K562 (cell line): ENCODE data around the gene PFKFB2. TPM values are rescaled to one million over a fixed set of nuclear protein-coding genes. Genes with fewer than 3 reads are reported as not detected.

Experiments used
- BACH1 ChIP-seq: fragments of 200-800 bp; sonication (Bioruptor generic); IDR thresholded peaks from 2 replicates; pipeline ENCODE4 v1.6.1; 2016; ENCODE audit warnings: missing genetic modification characterization, missing compliant biosample characterization
- CEBPB ChIP-seq: fragments of 450-650 bp; IDR thresholded peaks from 2 replicates; pipeline ENCODE4 v1.6.1; 2016; ENCODE audit warnings: missing genetic modification characterization, missing compliant biosample characterization
- CHD1 ChIP-seq: fragments of 200-600 bp; sonication (generic); IDR thresholded peaks from one replicate; pipeline ENCODE4 v1.6.1; 2012; ENCODE audit warnings: mild to moderate bottlenecking, moderate library complexity, low read length, inconsistent platforms
- E2F6 ChIP-seq, 2 experiments: IDR thresholded peaks; 2 replicates each; pipeline ENCODE4 v1.6.1; 2011; ENCODE audit warnings: borderline replicate concordance in 1 of 2, control low read depth in 1 of 2, low read depth in 1 of 2, low read length in 1 of 2, mild to moderate bottlenecking in 1 of 2, mixed read lengths in 1 of 2, moderate library complexity in 1 of 2; ENCODE audit not compliant: insufficient read depth in 1 of 2, insufficient read length in 1 of 2, poor library complexity in 1 of 2, severe bottlenecking in 1 of 2; ENCODE audit errors: extremely low read depth in 1 of 2
- EP300 ChIP-seq: IDR thresholded peaks from 2 replicates; pipeline ENCODE4 v1.6.1; 2012; ENCODE audit warnings: low read length, improper control_type of control experiment
- ERF ChIP-seq: fragments of 450-650 bp; formaldehyde crosslinking; IDR thresholded peaks from 2 replicates; pipeline ENCODE4 v1.4.0; 2020; ENCODE audit warnings: mild to moderate bottlenecking, mixed read lengths
- HEY1 ChIP-seq: fragments of 250-450 bp; sonication (Bioruptor Pico); IDR thresholded peaks from 2 replicates; pipeline ENCODE4 v1.5.0; 2020; ENCODE audit warnings: mild to moderate bottlenecking, moderate library complexity, borderline replicate concordance
- HMBOX1 ChIP-seq: sonication (generic); IDR thresholded peaks from 2 replicates; pipeline ENCODE4 v1.6.1; 2016
- HMG20A ChIP-seq: fragments of 450-650 bp; formaldehyde crosslinking; conservative IDR thresholded peaks from 2 replicates; pipeline ENCODE4 v1.4.0; 2020; ENCODE audit warnings: mild to moderate bottlenecking, mixed read lengths
- HNRNPH1 ChIP-seq: fragments of 200-400 bp; formaldehyde crosslinking; optimal IDR thresholded peaks from 2 replicates; pipeline ENCODE3; 2017; ENCODE audit warnings: low read depth, mild to moderate bottlenecking, low read length, moderate library complexity
- JUNB ChIP-seq: fragments of 450-650 bp; formaldehyde crosslinking; conservative IDR thresholded peaks from 2 replicates; pipeline ENCODE4 v1.4.0; 2020; ENCODE audit warnings: mild to moderate bottlenecking
- LARP7 ChIP-seq: fragments of 450-650 bp; IDR thresholded peaks from 2 replicates; pipeline ENCODE4 v1.6.1; 2016
- MAFF ChIP-seq: IDR thresholded peaks from 2 replicates; pipeline ENCODE4 v1.6.1; 2012; ENCODE audit warnings: low read length, improper control_type of control experiment
- NFE2 ChIP-seq: IDR thresholded peaks from 2 replicates; pipeline ENCODE4 v1.6.1; 2014; ENCODE audit warnings: antibody characterized with exemption, low read depth
- PHB ChIP-seq: fragments of 250-450 bp; sonication (Bioruptor Pico); IDR thresholded peaks from 2 replicates; pipeline ENCODE4 v1.5.0; 2021
- RBM17 ChIP-seq: fragments of 200-400 bp; formaldehyde crosslinking; IDR thresholded peaks from 2 replicates; pipeline ENCODE4 v1.6.1; 2017; ENCODE audit warnings: low read depth, mild to moderate bottlenecking, low read length, borderline replicate concordance
- RUNX1 ChIP-seq: sonication (generic); IDR thresholded peaks from 2 replicates; pipeline ENCODE4 v1.6.1; 2016; ENCODE audit warnings: antibody characterized with exemption, low read depth
- SIN3A ChIP-seq, 2 experiments: fragments of 150-350 bp in 1 of 2; IDR thresholded peaks; 2 replicates each; pipeline ENCODE4 v1.6.1; 2011 to 2016; ENCODE audit warnings: borderline replicate concordance in 2 of 2, low read depth in 2 of 2, low read length in 2 of 2, mild to moderate bottlenecking in 2 of 2, moderate library complexity in 2 of 2; ENCODE audit not compliant: control insufficient read depth in 1 of 2
- SMAD3 ChIP-seq: fragments of 450-650 bp; formaldehyde crosslinking; conservative IDR thresholded peaks from 2 replicates; pipeline ENCODE4 v1.4.0; 2020; ENCODE audit warnings: mild to moderate bottlenecking
- SMARCA5 ChIP-seq: fragments of 450-650 bp; IDR thresholded peaks from 2 replicates; pipeline ENCODE4 v1.6.1; 2016
- TARDBP ChIP-seq: fragments of 450-650 bp; IDR thresholded peaks from 2 replicates; pipeline ENCODE4 v1.6.1; 2016
- TGIF2 ChIP-seq: sonication (generic); formaldehyde crosslinking; IDR thresholded peaks from 2 replicates; pipeline ENCODE4 v1.8.1; 2022; ENCODE audit warnings: mild to moderate bottlenecking, missing genetic modification reagents, moderate library complexity
- XRCC4 ChIP-seq: IDR thresholded peaks from one replicate; pipeline ENCODE4 v1.6.1; 2011; ENCODE audit not compliant: insufficient read depth, insufficient read length; ENCODE audit errors: extremely low read depth
- ZBTB2 ChIP-seq: fragments of 450-650 bp; IDR thresholded peaks from 2 replicates; pipeline ENCODE4 v1.6.1; 2016; ENCODE audit warnings: antibody characterized with exemption
- ZNF134 ChIP-seq: fragments of 250-450 bp; sonication (Bioruptor Pico); conservative IDR thresholded peaks from 2 replicates; pipeline ENCODE4 v1.4.0; 2020
- ZNF436 ChIP-seq: fragments of 250-450, 450-650 bp; sonication (Bioruptor Pico); formaldehyde crosslinking; IDR thresholded peaks from 2 replicates; pipeline ENCODE4 v1.7.0; 2020; ENCODE audit warnings: mild to moderate bottlenecking
- ZNF507 ChIP-seq: conservative IDR thresholded peaks from 2 replicates; pipeline ENCODE4 v1.6.1; 2017; ENCODE audit warnings: missing genetic modification characterization, missing compliant biosample characterization
- ZNF551 ChIP-seq: fragments of 250-450 bp; sonication (Bioruptor Pico); IDR thresholded peaks from 2 replicates; pipeline ENCODE4 v1.5.0; 2021; ENCODE audit warnings: mild to moderate bottlenecking, moderate library complexity
- polyA plus RNA-seq, 8 experiments: library from polyadenylated mRNA; depleted of rRNA in 4 of 8; stranded (reverse) in 5 of 8; unstranded in 3 of 8; fragments of >200 nt; fragmentation: Nextera tagmentation in 2 of 8; fragmentation: Illumina TruSeq in 1 of 8; extraction: Ambion mirVana in 2 of 8; extraction: Trizol in 1 of 8; gene quantifications; 2 replicates each; pipeline versions ENCODE4 v1.2.1 to v1.2.3, GENCODE V29; 2011 to 2014; ENCODE audit warnings: inconsistent platforms in 1 of 8, missing spikeins in 1 of 8
- total RNA-seq, 7 experiments: library from RNA; depleted of rRNA in 6 of 7; stranded (reverse); fragments of >200 nt in 6 of 7; fragmentation: Illumina TruSeq in 2 of 7; extraction: Trizol in 2 of 7; gene quantifications; 2 replicates each; pipeline versions ENCODE4 v1.2.1 to v1.2.3, GENCODE V29; 2011 to 2021; ENCODE audit warnings: low replicate concordance in 1 of 7

The PFKFB2 gene
- total and polyA plus RNA-seq, 9 of the 15 experiments (the other 6 are each of a cell fraction or from before 2014, with no cell fraction given): 6.9 to 26.0 (median 16.4) TPM

- TF ChIP-seq ZNF507 (tag) (no peak), SMAD3 (CRISPR knock-in tag) (peak; percentile 92; the same call in 1 of the 2 replicates), MAFF (no peak), BACH1 (tag) (peak; percentile 82; the same call in 1 of the 2 replicates), JUNB (CRISPR knock-in tag) (no peak), SIN3A (IDR thresholded peaks at IDR 0.05; ENCODE audit: borderline replicate concordance in 2 of 2, control insufficient read depth in 1 of 2, low read depth in 2 of 2, low read length in 2 of 2) (no peak), XRCC4 (no peak), HNRNPH1 (no peak), ZNF436 (CRISPR knock-in tag) (no peak), ZNF551 (no peak), LARP7 (no peak), HMBOX1 (peak; percentile 87), HEY1 (CRISPR knock-in tag) (no peak; the same call in 1 of the 2 replicates), RBM17 (no peak), CHD1 (no peak), HMG20A (0 out of 2 replicates have a peak, but pooled peaks have one; percentile 6), SMARCA5 (no peak), ERF (CRISPR knock-in tag) (peak; percentile 47; the same call in 1 of the 2 replicates), NFE2 (no peak; the same call in none of the 2 replicates), TARDBP (peak; percentile 40), PHB (CRISPR knock-in tag) (0 out of 2 replicates have a peak, but pooled peaks have one; percentile 25), ZNF134 (CRISPR knock-in tag) (peak; percentile 27; the same call in 1 of the 2 replicates), ZBTB2 (peak; percentile 80), RUNX1 (peak; percentile 95), EP300 (peak; percentile 96), CEBPB (tag) (no peak), TGIF2 (CRISPR knock-in tag) (no peak), E2F6 (IDR thresholded peaks at IDR 0.05; ENCODE audit: borderline replicate concordance in 1 of 2, extremely low read depth in 1 of 2, insufficient read depth in 1 of 2, insufficient read length in 1 of 2, low read depth in 1 of 2, low read length in 1 of 2, poor library complexity in 1 of 2, severe bottlenecking in 1 of 2) (peak in 1 of 2 experiments; percentile 3)
Measured at GRCh38 chr1:207021139-207021861, 31.8 kb upstream of the PFKFB2 start (continued).
